GM12874 (cell line): ENCODE data around the gene CD93.

Experiments
- CTCF ChIP-seq: IDR thresholded peaks from 2 replicates; pipeline ENCODE4 v1.5.1; 2011; ENCODE audit warnings: low read depth, mild to moderate bottlenecking, control low read depth, low read length, moderate library complexity; ENCODE audit not compliant: insufficient read depth

The CD93 gene

GRCh38 chr20:23119456-23120216 is 33.5 kb upstream of the CD93 start:
- TF ChIP-seq CTCF, result no peak

GRCh38 chr20:23118766-23119165 is 32.6 kb upstream of the CD93 start:
- TF ChIP-seq CTCF, result no peak

- TF ChIP-seq CTCF, result no peak
Observed at GRCh38 chr20:23118144-23118543, 32.0 kb upstream of the CD93 start.

- no peak for TF ChIP-seq CTCF
Observed at GRCh38 chr20:23117738-23118137, 31.6 kb upstream of the CD93 start.

GRCh38 chr20:23116311-23117089 is 30.4 kb upstream of the CD93 start:
- no peak for TF ChIP-seq CTCF

- no peak for TF ChIP-seq CTCF
Observed at GRCh38 chr20:23115822-23116221, 29.7 kb upstream of the CD93 start.

- TF ChIP-seq CTCF, result no peak
Observed at GRCh38 chr20:23114448-23115082, 28.4 kb upstream of the CD93 start.
